Neuronal stem cell (in vitro differentiated cells): ENCODE results near the gene ATP2C2.

Source experiments
- DNase-seq: peaks from one replicate; pipeline ENCODE4 v3.0.0-alpha.2; 2013; ENCODE audit warnings: low spot score
- H2AFZ ChIP-seq: one replicate; pipeline ENCODE4 v1.6.1; 2013; ENCODE audit warnings: mild to moderate bottlenecking, low read length, inconsistent platforms
- H2AK5ac ChIP-seq: 2 replicates; pipeline ENCODE4 v1.6.1; 2013; ENCODE audit warnings: low read depth, mild to moderate bottlenecking, inconsistent platforms, low read length, moderate library complexity, mixed read lengths
- H2BK120ac ChIP-seq: 2 replicates; pipeline ENCODE4 v1.6.1; 2013; ENCODE audit warnings: low read depth, mild to moderate bottlenecking, inconsistent platforms, low read length, moderate library complexity, mixed read lengths
- H2BK12ac ChIP-seq: one replicate; pipeline ENCODE4 v1.6.1; 2013; ENCODE audit warnings: low read length, inconsistent platforms
- H2BK15ac ChIP-seq: 2 replicates; pipeline ENCODE4 v1.6.1; 2013; ENCODE audit warnings: mild to moderate bottlenecking, low read length, inconsistent platforms, mixed read lengths
- H2BK5ac ChIP-seq: one replicate; pipeline ENCODE4 v1.6.1; 2013; ENCODE audit warnings: inconsistent platforms, mild to moderate bottlenecking, low read length, moderate library complexity
- H3K14ac ChIP-seq: one replicate; pipeline ENCODE4 v1.6.1; 2013; ENCODE audit warnings: low read length, inconsistent platforms
- H3K18ac ChIP-seq: 2 replicates; pipeline ENCODE4 v1.6.1; 2013; ENCODE audit warnings: low read length, inconsistent platforms
- H3K23ac ChIP-seq: 2 replicates; pipeline ENCODE4 v1.6.1; 2013; ENCODE audit warnings: low read depth, mild to moderate bottlenecking, mixed read lengths, low read length, inconsistent platforms; ENCODE audit not compliant: poor library complexity
- H3K27ac ChIP-seq: replicated peaks from 3 replicates; pipeline ENCODE4 v1.5.1; 2013; ENCODE audit warnings: low read length, inconsistent platforms
- H3K27me3 ChIP-seq, 3 experiments: 2 replicates each; pipeline ENCODE4 v1.6.1; 2013; ENCODE audit warnings: low read length in 3 of 3, mild to moderate bottlenecking in 2 of 3, inconsistent platforms in 1 of 3, low read depth in 1 of 3, mixed read lengths in 1 of 3, moderate library complexity in 1 of 3; ENCODE audit not compliant: control insufficient read depth in 3 of 3, insufficient read depth in 3 of 3
- H3K36me3 ChIP-seq, 2 donors: replicated peaks in 1 of 2; 2 replicates each; pipeline ENCODE4 v1.6.1; 2013; ENCODE audit warnings: low read length in 2 of 2; ENCODE audit not compliant: control insufficient read depth in 2 of 2, insufficient read depth in 2 of 2
- H3K4ac ChIP-seq: 2 replicates; pipeline ENCODE4 v1.6.1; 2013; ENCODE audit warnings: inconsistent platforms, mild to moderate bottlenecking, low read length, moderate library complexity
- H3K4me1 ChIP-seq, 2 donors: 1 replicate in 1 of 2; 2 replicates in 1 of 2; pipeline ENCODE4 v1.6.1; 2013; ENCODE audit warnings: low read length in 2 of 2, low read depth in 1 of 2; ENCODE audit not compliant: control insufficient read depth in 2 of 2, insufficient read depth in 1 of 2
- H3K4me2 ChIP-seq: one replicate; pipeline ENCODE4 v1.6.1; 2013; ENCODE audit warnings: mild to moderate bottlenecking, low read length, inconsistent platforms; ENCODE audit not compliant: insufficient read depth, poor library complexity, severe bottlenecking
- H3K4me3 ChIP-seq, 2 donors: 2 replicates each; pipeline ENCODE4 v1.5.1; 2013; ENCODE audit warnings: low read length in 2 of 2, mild to moderate bottlenecking in 2 of 2, inconsistent platforms in 1 of 2, moderate library complexity in 1 of 2
- H3K79me1 ChIP-seq: one replicate; pipeline ENCODE4 v1.6.1; 2013; ENCODE audit warnings: low read depth, mild to moderate bottlenecking, inconsistent platforms, low read length, moderate library complexity
- H3K9ac ChIP-seq: one replicate; pipeline ENCODE4 v1.6.1; 2013; ENCODE audit warnings: mild to moderate bottlenecking, low read depth, low read length, inconsistent platforms; ENCODE audit not compliant: poor library complexity
- H3K9me3 ChIP-seq, 2 donors: replicated peaks in 1 of 2; 2 replicates each; pipeline versions ENCODE3 to v1.6.1; 2013; ENCODE audit warnings: low read length in 2 of 2, mild to moderate bottlenecking in 2 of 2, inconsistent platforms in 1 of 2, low read depth in 1 of 2, mixed read lengths in 1 of 2, moderate library complexity in 1 of 2; ENCODE audit not compliant: control insufficient read depth in 2 of 2, insufficient read depth in 1 of 2
- H4K8ac ChIP-seq: one replicate; pipeline ENCODE4 v1.6.1; 2013; ENCODE audit warnings: low read depth, mild to moderate bottlenecking, inconsistent platforms, low read length, moderate library complexity
- H4K91ac ChIP-seq: one replicate; pipeline ENCODE4 v1.6.1; 2013; ENCODE audit warnings: low read length, low read depth, mild to moderate bottlenecking, inconsistent platforms; ENCODE audit not compliant: poor library complexity
- WGBS, 2 donors: extraction: QIAGEN DNeasy Blood & Tissue Kit; methylation state at CpG; one replicate each; pipeline ENCODE4 v1.1.7; 2013; ENCODE audit warnings: missing lambda C conversion rate in 2 of 2, mixed read lengths in 1 of 2; ENCODE audit not compliant: insufficient read length in 2 of 2, insufficient replicate concordance in 1 of 2; ENCODE audit errors: extremely low coverage in 2 of 2; 5-methylcytosine and 5-hydroxymethylcytosine counted together

ATP2C2 gene

DNA sequence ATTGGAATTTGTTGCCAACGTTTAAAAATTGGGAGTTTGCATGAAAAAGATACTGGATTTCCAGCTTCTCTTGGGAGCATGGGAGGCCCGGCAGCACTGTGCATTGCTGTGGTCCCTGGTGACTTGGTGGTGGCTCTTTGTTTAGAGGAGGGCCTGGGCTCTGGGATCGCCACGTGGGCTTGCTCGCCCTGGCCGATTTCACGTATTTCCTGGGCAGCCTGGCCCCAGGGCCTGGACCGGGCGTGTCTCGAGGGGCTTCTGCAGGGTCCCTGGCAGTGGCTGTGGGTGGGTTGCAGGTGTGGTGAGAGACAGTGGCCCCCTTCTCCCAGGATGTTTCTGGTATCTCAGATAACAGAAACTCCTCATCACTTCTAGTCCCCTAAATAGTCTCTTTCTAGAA lies 67.9 kb downstream of the ATP2C2 start:
- no peak overlapping the region for H3K9ac ChIP-seq
- no peak overlapping the region for H3K4ac ChIP-seq
- H3K23ac ChIP-seq, result no peak overlapping the region
- H2BK15ac ChIP-seq, result no peak overlapping the region
- no peak overlapping the region for H2BK120ac ChIP-seq
- peak overlapping the region; percentile 83 for H3K18ac ChIP-seq
- no peak overlapping the region for H2AK5ac ChIP-seq
- peak overlapping the region; percentile 7 for H2AFZ ChIP-seq
- H3K27ac ChIP-seq, result no peak overlapping the region
- no peak overlapping the region for H4K91ac ChIP-seq
- no peak for DNase-seq
- no peak overlapping the region for H3K4me2 ChIP-seq
- WGBS, 2 donors, result no CpG with 5 or more reads among the region's 10 CpGs
- peaks cover 0 to 6% of the 10 kb centered on the region in 2 donors for H3K4me1 ChIP-seq
- H3K36me3 ChIP-seq, result no peaks in the 10 kb centered on the region
- peak overlapping the region; percentile 17 for H4K8ac ChIP-seq
- no peaks in the 10 kb centered on the region for H3K9me3 ChIP-seq
- H3K4me3 ChIP-seq, result no peak overlapping the region
- no peak overlapping the region for H3K14ac ChIP-seq
- peaks cover 0 to 7% (median 0%) of the 10 kb centered on the region in 3 experiments for H3K27me3 ChIP-seq
- H3K79me1 ChIP-seq, result no peaks in the 10 kb centered on the region
- H2BK5ac ChIP-seq, result no peak overlapping the region
- no peak overlapping the region for H2BK12ac ChIP-seq

DNA sequence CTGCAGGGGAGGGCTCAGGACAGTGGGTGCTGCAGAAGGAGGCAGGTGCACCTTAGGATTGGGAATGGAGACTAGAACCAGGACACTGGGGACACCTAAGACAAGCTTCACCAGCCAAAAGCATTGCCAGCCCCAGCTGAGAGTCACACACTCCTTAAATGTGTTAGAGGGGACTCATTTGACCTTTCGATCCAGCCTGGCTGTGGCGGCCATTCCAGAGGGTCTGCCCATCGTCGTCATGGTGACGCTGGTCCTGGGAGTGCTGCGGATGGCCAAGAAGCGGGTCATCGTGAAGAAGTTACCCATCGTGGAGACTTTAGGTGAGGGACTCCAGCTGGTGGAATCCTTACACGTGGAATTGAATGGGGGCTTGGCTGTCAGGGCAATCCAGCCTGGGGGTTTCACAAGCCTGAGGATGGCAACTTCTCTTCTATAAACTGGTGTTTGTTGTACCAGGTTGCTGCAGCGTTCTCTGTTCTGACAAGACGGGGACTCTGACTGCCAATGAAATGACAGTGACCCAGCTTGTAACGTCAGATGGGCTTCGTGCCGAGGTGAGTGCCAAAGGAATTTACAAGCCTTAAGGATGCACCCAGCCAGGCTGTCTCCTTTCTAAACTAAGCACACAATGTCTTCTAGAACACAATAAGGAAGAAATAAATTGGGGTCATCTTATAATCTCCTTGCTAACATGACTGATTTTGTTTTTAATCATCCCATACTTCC lies 70.8 kb downstream of the ATP2C2 start:
- Histone ChIP-seq H4K91ac (no peak overlapping the region), H3K4me1 (peaks cover 4 to 6% of the 10 kb centered on the region in 2 donors), H3K4me3 (no peak overlapping the region), H2BK5ac (no peak overlapping the region), H3K27ac (no peak overlapping the region), H3K4ac (no peak overlapping the region), H3K36me3 (no peaks in the 10 kb centered on the region), H3K9ac (no peak overlapping the region), H2AK5ac (peak overlapping the region; percentile 78), H3K79me1 (no peaks in the 10 kb centered on the region), H3K18ac (peak overlapping the region; percentile 44), H3K9me3 (no peaks in the 10 kb centered on the region), H2BK15ac (no peak overlapping the region), H2BK120ac (no peak overlapping the region), H3K14ac (no peak overlapping the region), H3K27me3 (peaks cover 0 to 9% (median 0%) of the 10 kb centered on the region in 3 experiments), H2AFZ (no peak overlapping the region), H3K4me2 (no peak overlapping the region), H4K8ac (no peak overlapping the region), H3K23ac (peak overlapping the region; percentile 85), H2BK12ac (no peak overlapping the region)
- no peak for DNase-seq
- no CpG with 5 or more reads among the region's 15 CpGs for WGBS, 2 donors

DNA sequence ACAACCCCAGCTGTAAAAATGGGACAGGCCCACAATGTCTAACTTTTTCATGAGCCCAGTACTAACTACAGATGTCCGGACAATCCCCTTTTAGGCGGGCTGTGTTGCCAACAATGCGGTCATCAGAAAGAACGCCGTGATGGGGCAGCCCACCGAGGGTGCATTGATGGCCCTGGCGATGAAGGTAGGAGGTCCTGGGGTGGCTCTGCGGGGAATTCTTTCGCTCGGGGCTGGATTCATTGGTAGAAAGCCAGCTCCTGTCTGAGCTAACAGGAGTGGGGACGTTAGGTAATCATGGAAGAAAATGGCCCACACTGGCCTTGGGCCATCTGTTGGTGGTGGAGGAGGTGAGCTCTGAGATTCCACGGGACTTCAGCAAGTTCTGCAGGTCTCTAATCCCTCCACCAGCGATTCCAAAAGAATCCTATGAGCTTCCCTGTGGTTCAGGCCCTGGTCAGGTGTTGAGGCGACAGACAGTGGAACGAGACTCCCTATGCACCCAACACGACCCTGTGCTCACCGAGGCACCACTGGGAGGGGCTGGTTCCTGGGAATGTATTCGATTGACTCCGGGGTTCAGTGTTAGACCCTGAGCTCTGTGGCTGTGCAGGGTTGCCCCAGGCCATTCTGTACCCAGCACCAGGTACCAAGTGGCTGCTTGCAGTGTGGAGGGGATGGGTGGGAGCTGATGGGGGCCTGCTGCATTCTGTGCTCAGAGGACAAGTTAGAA lies 74.2 kb downstream of the ATP2C2 start:
- Histone ChIP-seq H2BK12ac (no peak overlapping the region), H3K4me1 (peaks cover 6 to 8% of the 10 kb centered on the region in 2 donors), H2AFZ (peak overlapping the region; percentile 52), H2BK5ac (no peak overlapping the region), H3K27me3 (peaks cover 0 to 9% (median 0%) of the 10 kb centered on the region in 3 experiments), H2BK15ac (no peak overlapping the region), H4K91ac (no peak overlapping the region), H3K4ac (no peak overlapping the region), H3K9ac (no peak overlapping the region), H2BK120ac (no peak overlapping the region), H3K23ac (no peak overlapping the region), H3K4me3 (no peak overlapping the region), H4K8ac (no peak overlapping the region), H3K18ac (peak overlapping the region; percentile 11), H3K27ac (no peak overlapping the region), H3K14ac (no peak overlapping the region), H3K4me2 (no peak overlapping the region), H3K79me1 (no peaks in the 10 kb centered on the region), H3K36me3 (no peaks in the 10 kb centered on the region), H2AK5ac (no peak overlapping the region), H3K9me3 (no peaks in the 10 kb centered on the region)
- DNase-seq, result no peak
- no CpG with 5 or more reads among the region's 19 CpGs for WGBS, 2 donors

DNA sequence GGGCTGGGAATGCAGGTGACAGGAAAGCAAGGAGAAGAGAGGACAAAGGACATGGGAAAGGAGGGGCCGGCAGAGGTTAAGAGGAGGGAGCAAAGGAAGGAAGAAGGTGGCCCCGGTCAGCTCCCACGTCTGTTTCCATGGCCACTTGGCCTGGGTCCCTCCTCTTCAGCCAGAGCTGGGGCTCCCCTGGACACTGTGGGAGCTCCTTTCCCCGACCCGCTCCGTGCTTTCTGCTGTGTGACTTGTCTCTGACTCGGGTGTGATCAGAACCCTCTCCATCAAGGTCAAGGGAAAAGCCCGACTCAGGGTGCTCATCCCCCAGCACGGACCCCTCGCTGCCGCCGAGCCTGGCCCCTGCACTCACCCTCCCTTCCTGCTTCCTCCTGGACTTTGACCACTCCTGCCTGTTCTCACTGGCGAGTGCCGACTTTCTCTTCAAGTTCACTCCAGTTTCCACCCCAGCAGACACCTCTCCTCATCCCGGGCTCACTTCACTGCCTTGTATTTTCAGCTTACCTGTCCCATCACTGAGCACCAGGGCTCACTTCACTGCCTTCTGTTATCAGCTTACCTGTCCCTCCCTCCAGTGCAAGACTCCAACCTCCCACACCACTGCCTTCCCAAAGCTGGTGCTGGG lies 74.9 kb downstream of the ATP2C2 start:
- peak overlapping the region; percentile 17 for H3K23ac ChIP-seq
- H3K4me3 ChIP-seq, result no peak overlapping the region
- no peaks in the 10 kb centered on the region for H3K79me1 ChIP-seq
- no CpG with 5 or more reads among the region's 15 CpGs for WGBS, 2 donors
- no peak overlapping the region for H2BK12ac ChIP-seq
- no peak for DNase-seq
- H2AFZ ChIP-seq, result peak overlapping the region; percentile 52
- H2BK15ac ChIP-seq, result no peak overlapping the region
- peaks cover 6 to 8% of the 10 kb centered on the region in 2 donors for H3K4me1 ChIP-seq
- H3K36me3 ChIP-seq, result no peaks in the 10 kb centered on the region
- H4K8ac ChIP-seq, result no peak overlapping the region
- H3K4me2 ChIP-seq, result no peak overlapping the region
- peak overlapping the region; percentile 4 for H3K14ac ChIP-seq
- H3K27ac ChIP-seq, result no peak overlapping the region
- H3K4ac ChIP-seq, result no peak overlapping the region
- no peak overlapping the region for H3K9ac ChIP-seq
- H3K9me3 ChIP-seq, result no peaks in the 10 kb centered on the region
- peaks cover 0 to 9% (median 0%) of the 10 kb centered on the region in 3 experiments for H3K27me3 ChIP-seq
- H2AK5ac ChIP-seq, result no peak overlapping the region
- H3K18ac ChIP-seq, result peak overlapping the region; percentile 11
- H4K91ac ChIP-seq, result no peak overlapping the region
- H2BK120ac ChIP-seq, result no peak overlapping the region
- H2BK5ac ChIP-seq, result no peak overlapping the region
